HK-2 (cell line): ENCODE results near the gene SLC5A2.
A peak's percentile ranks its signal among the peaks of the same experiment; 100 is the strongest.
"Not testable (repeated sequence)": the region's sequence is repeated elsewhere in the genome, so short reads cannot be mapped to it uniquely, and the experiment has no call there.

Experiments
- DNase-seq: peaks from one replicate; pipeline ENCODE4 v3.0.0-alpha.2; 2018; ENCODE audit not compliant: unreplicated experiment

SLC5A2 gene

GRCh38 chr16:31483081-31483480, at the start of gene SLC5A2:
Gene SLC5A2, plus strand, starts transcription at chr16:31483123. Its CDS starts 14 bp downstream, at chr16:31483137.
- DNase-seq, result no peak

GRCh38 chr16:31435341-31436220, 47.3 kb upstream of the SLC5A2 start:
- no peak for DNase-seq

- DNase-seq, result no peak
These were observed 46.5 kb upstream of the SLC5A2 start for GRCh38 chr16:31436221-31437045.

- no peak for DNase-seq
These were observed 44.5 kb upstream of the SLC5A2 start for GRCh38 chr16:31438414-31438813.

GRCh38 chr16:31439023-31439422, 43.9 kb upstream of the SLC5A2 start:
- not testable (repeated sequence) for DNase-seq

- DNase-seq, result no peak
These were observed 43.4 kb upstream of the SLC5A2 start for GRCh38 chr16:31439519-31439918.

GRCh38 chr16:31440516-31441184, 42.3 kb upstream of the SLC5A2 start:
- no peak for DNase-seq

- no peak for DNase-seq
These were observed 41.0 kb upstream of the SLC5A2 start for GRCh38 chr16:31441956-31442355.

GRCh38 chr16:31445931-31446330, 37.0 kb upstream of the SLC5A2 start:
- DNase-seq, result not testable (repeated sequence)

- DNase-seq, result no peak
These were observed 31.7 kb upstream of the SLC5A2 start for GRCh38 chr16:31451201-31451600.

GRCh38 chr16:31451681-31452351, 31.1 kb upstream of the SLC5A2 start:
- DNase-seq, result peak; percentile 54

GRCh38 chr16:31452631-31453106, 30.3 kb upstream of the SLC5A2 start:
- DNase-seq, result peak; percentile 37

- no peak for DNase-seq
These were observed 29.4 kb upstream of the SLC5A2 start for GRCh38 chr16:31453255-31454204.

- DNase-seq, result no peak
These were observed 27.2 kb upstream of the SLC5A2 start for GRCh38 chr16:31455601-31456314.

GRCh38 chr16:31456988-31457360, 25.9 kb upstream of the SLC5A2 start:
- DNase-seq, result no peak

GRCh38 chr16:31458073-31458843, 24.7 kb upstream of the SLC5A2 start:
- peak; percentile 75 for DNase-seq

GRCh38 chr16:31458844-31459686, 23.9 kb upstream of the SLC5A2 start, which contains the start of gene ARMC5:
Gene ARMC5, plus strand, starts transcription at chr16:31459501. Its CDS starts 24 bp downstream, at chr16:31459525.
- DNase-seq, result peak; percentile 99
